Measurements from ENCODE around the gene MXRA8. TPM values are rescaled to one million over a fixed set of nuclear protein-coding genes. Genes with fewer than 3 reads are reported as not detected.

The MXRA8 gene
- total RNA-seq, 2 experiments from 2014 or later = 0.92 to 0.98 TPM

DNA sequence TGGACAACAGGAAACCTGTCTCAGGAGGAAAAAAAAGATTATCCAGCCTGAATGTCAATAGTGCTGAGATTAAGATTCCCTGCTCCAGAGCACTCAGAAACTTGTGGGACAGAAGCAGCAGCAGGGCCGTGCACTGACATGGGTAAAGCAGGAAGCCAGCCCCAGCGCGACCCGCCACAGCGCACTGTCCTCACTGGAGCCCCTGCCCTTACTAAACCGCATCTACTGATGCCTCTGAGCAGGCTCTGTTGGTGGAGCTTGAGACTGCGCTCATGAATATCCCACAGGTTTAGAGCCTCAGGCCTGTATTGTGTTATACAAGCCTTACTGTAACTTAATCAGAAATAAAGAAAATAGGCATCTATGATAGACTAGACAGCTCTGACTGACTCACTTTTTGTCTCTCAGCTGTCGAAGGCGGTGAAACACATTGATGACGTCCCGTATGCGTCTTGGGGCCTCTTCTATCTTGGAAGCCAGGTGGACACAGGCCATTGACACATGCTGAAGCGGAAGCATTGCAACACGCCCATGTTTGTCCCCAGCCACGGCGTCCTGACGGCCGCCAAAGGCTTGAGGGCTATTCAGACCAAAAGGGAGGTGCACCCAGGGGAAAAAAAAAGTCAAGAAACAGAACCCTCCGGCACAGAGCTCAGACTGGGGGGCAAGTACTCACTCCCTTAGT is 39.6 kb upstream of the MXRA8 start:
- Mint-ChIP-seq H3K4me3 (peak overlapping the region; percentile 93), H3K9me3 (no peaks in the 10 kb centered on the region), H3K4me1 (ENCODE audit: low read depth) (peaks cover 51% of the 10 kb centered on the region), H3K27me3 (no peaks in the 10 kb centered on the region), H3K27ac (peak overlapping the region; percentile 90), H3K36me3 (ENCODE audit: low read depth) (peaks cover 67% of the 10 kb centered on the region)
- ATAC-seq (no peak), DNase-seq (peak; percentile 30)
- TF ChIP-seq, protein P1, sequence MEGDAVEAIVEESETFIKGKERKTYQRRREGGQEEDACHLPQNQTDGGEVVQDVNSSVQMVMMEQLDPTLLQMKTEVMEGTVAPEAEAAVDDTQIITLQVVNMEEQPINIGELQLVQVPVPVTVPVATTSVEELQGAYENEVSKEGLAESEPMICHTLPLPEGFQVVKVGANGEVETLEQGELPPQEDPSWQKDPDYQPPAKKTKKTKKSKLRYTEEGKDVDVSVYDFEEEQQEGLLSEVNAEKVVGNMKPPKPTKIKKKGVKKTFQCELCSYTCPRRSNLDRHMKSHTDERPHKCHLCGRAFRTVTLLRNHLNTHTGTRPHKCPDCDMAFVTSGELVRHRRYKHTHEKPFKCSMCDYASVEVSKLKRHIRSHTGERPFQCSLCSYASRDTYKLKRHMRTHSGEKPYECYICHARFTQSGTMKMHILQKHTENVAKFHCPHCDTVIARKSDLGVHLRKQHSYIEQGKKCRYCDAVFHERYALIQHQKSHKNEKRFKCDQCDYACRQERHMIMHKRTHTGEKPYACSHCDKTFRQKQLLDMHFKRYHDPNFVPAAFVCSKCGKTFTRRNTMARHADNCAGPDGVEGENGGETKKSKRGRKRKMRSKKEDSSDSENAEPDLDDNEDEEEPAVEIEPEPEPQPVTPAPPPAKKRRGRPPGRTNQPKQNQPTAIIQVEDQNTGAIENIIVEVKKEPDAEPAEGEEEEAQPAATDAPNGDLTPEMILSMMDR (IDR thresholded peaks at IDR 0.05) = no peak
- intact Hi-C loops (cut with micrococcal nuclease) = no loop called here
- ChIA-PET POLR2A (interaction anchor here (0.7 to 4.9 kb wide), 6 partner anchors 9 to 207 kb away, joined by 3 to 48 read pairs (median 14); partner anchors contain the start of genes AURKAIP1 and MRPL20), CTCF (interaction anchor here (1.4 to 2.2 kb wide), 3 partner anchors 10 to 26 kb away, joined by 4 to 10 read pairs (median 9); no protein-coding TSS in a partner anchor)

DNA sequence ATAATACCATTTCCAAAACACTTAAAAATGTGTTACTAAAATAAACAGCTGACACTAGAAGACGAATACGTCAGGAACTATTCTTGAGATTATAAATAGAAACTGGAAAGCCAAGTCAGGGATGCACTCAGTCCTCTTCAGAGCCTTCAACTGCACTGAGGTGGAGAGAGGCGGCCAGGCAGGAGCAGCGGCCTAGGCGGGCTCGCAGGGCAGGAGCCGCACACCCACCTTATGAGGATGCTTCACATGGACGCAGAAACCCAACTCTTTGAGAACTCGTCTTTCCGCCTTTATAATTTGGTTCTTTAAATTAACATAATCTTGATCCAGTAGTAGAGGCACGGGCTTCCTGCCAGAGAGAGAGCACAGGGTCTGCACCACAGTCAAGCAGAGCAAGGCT is 36.8 kb upstream of the MXRA8 start:
- Mint-ChIP-seq H3K36me3 (ENCODE audit: low read depth) (peaks cover 66% of the 10 kb centered on the region), H3K4me1 (ENCODE audit: low read depth) (peaks cover 28% of the 10 kb centered on the region), H3K9me3 (no peaks in the 10 kb centered on the region), H3K27me3 (no peaks in the 10 kb centered on the region), H3K27ac (peak overlapping the region; percentile 34), H3K4me3 (no peak overlapping the region)
- ChIA-PET POLR2A (interaction anchor here (1.3 kb wide), 1 partner anchor 14 kb away, joined by 3 read pairs; no protein-coding TSS in a partner anchor), CTCF (no interaction called here)
- TF ChIP-seq, protein P1 (IDR thresholded peaks at IDR 0.05) = no peak
- DNase-seq = no peak
- intact Hi-C loops (cut with micrococcal nuclease) = no loop called here
- no peak for ATAC-seq

DNA sequence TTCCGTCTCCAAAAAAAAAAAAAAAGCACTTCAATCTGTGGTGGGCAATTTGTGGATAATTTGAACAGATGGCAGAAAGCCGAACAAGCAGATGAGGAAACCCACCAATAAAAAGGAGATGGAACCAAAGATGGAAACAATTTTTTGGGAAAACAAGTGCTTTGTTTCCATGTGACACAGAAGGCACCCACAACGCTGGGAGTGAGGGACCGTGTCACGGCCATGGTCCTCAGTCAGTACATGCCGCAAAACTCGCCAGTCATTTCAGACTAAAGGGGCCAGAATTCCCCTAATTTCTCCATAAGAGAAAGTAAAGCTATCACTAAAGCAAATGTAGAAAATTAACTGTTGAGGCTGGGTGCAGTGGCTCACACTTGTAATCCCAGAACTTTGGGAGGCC is 35.8 kb upstream of the MXRA8 start:
- POLR2A ChIA-PET = interaction anchor here (1.3 kb wide), 1 partner anchor 13 kb away, joined by 3 read pairs; no protein-coding TSS in a partner anchor
- H3K4me1 Mint-ChIP-seq (ENCODE audit: low read depth) = peaks cover 26% of the 10 kb centered on the region
- no peak overlapping the region for H3K4me3 Mint-ChIP-seq
- intact Hi-C loops (cut with micrococcal nuclease) = no loop called here
- no peaks in the 10 kb centered on the region for H3K9me3 Mint-ChIP-seq
- CTCF ChIA-PET = no interaction called here
- no peaks in the 10 kb centered on the region for H3K27me3 Mint-ChIP-seq
- no peak overlapping the region for H3K27ac Mint-ChIP-seq
- DNase-seq (no peak), ATAC-seq (no peak)
- H3K36me3 Mint-ChIP-seq (ENCODE audit: low read depth) = peaks cover 66% of the 10 kb centered on the region
- TF ChIP-seq, protein P1 (IDR thresholded peaks at IDR 0.05) = no peak

DNA sequence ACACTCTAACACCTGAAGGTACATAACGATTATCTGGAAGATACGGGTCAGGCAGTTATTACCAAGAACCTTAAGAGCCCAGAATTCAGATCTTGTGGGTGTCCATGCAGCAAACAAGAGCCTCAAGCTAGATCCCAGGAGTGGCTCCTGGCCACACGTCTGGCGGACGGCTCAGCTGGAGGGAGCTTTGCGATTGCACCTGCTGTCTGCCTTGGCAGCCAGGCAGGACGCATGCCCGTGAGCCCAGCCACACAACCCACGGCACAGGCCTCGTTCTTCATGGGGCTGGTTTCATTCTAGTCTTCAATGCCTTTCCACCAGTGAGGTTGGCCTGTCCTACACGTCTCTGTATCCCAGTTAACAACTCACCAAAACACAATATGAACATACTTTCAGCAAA is 35.1 kb upstream of the MXRA8 start:
- H3K27ac Mint-ChIP-seq = no peak overlapping the region
- no peak for DNase-seq
- H3K36me3 Mint-ChIP-seq (ENCODE audit: low read depth) = peaks cover 70% of the 10 kb centered on the region
- H3K27me3 Mint-ChIP-seq = no peaks in the 10 kb centered on the region
- POLR2A ChIA-PET = interaction anchor here (0.5 kb wide), 1 partner anchor 656 kb away, joined by 3 read pairs; no protein-coding TSS in a partner anchor
- peaks cover 26% of the 10 kb centered on the region for H3K4me1 Mint-ChIP-seq (ENCODE audit: low read depth)
- no peak overlapping the region for H3K4me3 Mint-ChIP-seq
- intact Hi-C loops (cut with micrococcal nuclease) = no loop called here
- CTCF ChIA-PET = no interaction called here
- no peaks in the 10 kb centered on the region for H3K9me3 Mint-ChIP-seq
- TF ChIP-seq, protein P1 (IDR thresholded peaks at IDR 0.05) = no peak
- no peak for ATAC-seq

DNA sequence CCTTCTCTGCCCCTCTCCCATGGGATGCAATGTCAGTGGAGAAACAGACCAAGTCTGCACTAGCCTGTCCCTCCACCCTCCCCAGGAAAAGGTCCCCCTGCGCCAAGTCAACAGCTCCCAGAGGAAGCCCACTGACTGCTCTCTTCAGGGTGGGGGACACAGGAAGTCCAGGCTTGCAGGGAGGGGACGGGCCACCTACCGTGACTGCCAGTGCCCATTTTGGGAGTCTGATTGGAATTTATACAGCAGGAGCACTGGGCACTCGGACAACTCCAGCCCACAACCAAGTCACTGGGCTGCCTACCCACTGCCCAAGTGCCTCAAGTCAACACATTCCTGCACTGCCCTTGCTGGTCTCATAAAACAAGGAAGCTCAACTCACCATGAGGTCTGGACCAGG is 34.7 kb upstream of the MXRA8 start:
- intact Hi-C loops (cut with micrococcal nuclease) = no loop called here
- Mint-ChIP-seq H3K36me3 (ENCODE audit: low read depth) (peaks cover 70% of the 10 kb centered on the region), H3K4me1 (ENCODE audit: low read depth) (peaks cover 24% of the 10 kb centered on the region), H3K27me3 (no peaks in the 10 kb centered on the region), H3K4me3 (no peak overlapping the region), H3K9me3 (no peaks in the 10 kb centered on the region), H3K27ac (no peak overlapping the region)
- no peak for ATAC-seq
- TF ChIP-seq, protein P1 (IDR thresholded peaks at IDR 0.05) = no peak
- POLR2A ChIA-PET = interaction anchor here (0.5 to 2.0 kb wide), 2 partner anchors 8 to 656 kb away, joined by 3 to 4 read pairs; no protein-coding TSS in a partner anchor
- CTCF ChIA-PET = no interaction called here
- no peak for DNase-seq
